ENCODE measurements around the gene GSTM2. TPM values are rescaled to one million over a fixed set of nuclear protein-coding genes. Genes with fewer than 3 reads are reported as not detected.

Gene GSTM2
- total RNA-seq, 1 donor: 14.8 TPM

- H4K20me1 ChIP-seq (ENCODE audit: insufficient read depth, low read length): peaks cover 49% of the 10 kb centered on the region
- no peaks in the 10 kb centered on the region for H3K27me3 ChIP-seq (ENCODE audit: insufficient read depth, low read length)
- DNase-seq (ENCODE audit: insufficient read length, low spot score, missing footprints): no peak
- no peak overlapping the region for H2AFZ ChIP-seq (ENCODE audit: low read length)
- H3K4me1 ChIP-seq (ENCODE audit: insufficient read depth, low read length): peaks cover 41% of the 10 kb centered on the region
- peak overlapping the region; percentile 93 for H3K27ac ChIP-seq (ENCODE audit: low read depth, low read length)
- H3K4me3 ChIP-seq (ENCODE audit: insufficient read depth, low read length): no peak overlapping the region
- H3K36me3 ChIP-seq (ENCODE audit: insufficient read depth, low read length): peaks cover 20% of the 10 kb centered on the region
- peak overlapping the region; percentile 98 for H3K4me2 ChIP-seq (ENCODE audit: insufficient read depth, low read length)
- TF ChIP-seq, protein P1, sequence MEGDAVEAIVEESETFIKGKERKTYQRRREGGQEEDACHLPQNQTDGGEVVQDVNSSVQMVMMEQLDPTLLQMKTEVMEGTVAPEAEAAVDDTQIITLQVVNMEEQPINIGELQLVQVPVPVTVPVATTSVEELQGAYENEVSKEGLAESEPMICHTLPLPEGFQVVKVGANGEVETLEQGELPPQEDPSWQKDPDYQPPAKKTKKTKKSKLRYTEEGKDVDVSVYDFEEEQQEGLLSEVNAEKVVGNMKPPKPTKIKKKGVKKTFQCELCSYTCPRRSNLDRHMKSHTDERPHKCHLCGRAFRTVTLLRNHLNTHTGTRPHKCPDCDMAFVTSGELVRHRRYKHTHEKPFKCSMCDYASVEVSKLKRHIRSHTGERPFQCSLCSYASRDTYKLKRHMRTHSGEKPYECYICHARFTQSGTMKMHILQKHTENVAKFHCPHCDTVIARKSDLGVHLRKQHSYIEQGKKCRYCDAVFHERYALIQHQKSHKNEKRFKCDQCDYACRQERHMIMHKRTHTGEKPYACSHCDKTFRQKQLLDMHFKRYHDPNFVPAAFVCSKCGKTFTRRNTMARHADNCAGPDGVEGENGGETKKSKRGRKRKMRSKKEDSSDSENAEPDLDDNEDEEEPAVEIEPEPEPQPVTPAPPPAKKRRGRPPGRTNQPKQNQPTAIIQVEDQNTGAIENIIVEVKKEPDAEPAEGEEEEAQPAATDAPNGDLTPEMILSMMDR (IDR thresholded peaks at IDR 0.05; ENCODE audit: extremely low read depth, low read depth, low read length): no peak
- no peaks in the 10 kb centered on the region for H3K9me3 ChIP-seq (ENCODE audit: low read depth, low read length)
- H3K79me2 ChIP-seq (ENCODE audit: insufficient read depth, low read length): peaks cover 63% of the 10 kb centered on the region
Measured at GRCh38 chr1:109622895-109623294, 45.0 kb upstream of the GSTM2 start.

GRCh38 chr1:109623601-109624161, 44.2 kb upstream of the GSTM2 start:
- Histone ChIP-seq H3K79me2 (ENCODE audit: insufficient read depth, low read length) (peaks cover 63% of the 10 kb centered on the region), H3K27me3 (ENCODE audit: insufficient read depth, low read length) (no peaks in the 10 kb centered on the region), H3K9me3 (ENCODE audit: low read depth, low read length) (no peaks in the 10 kb centered on the region), H3K36me3 (ENCODE audit: insufficient read depth, low read length) (peaks cover 27% of the 10 kb centered on the region), H2AFZ (ENCODE audit: low read length) (no peak overlapping the region), H3K4me1 (ENCODE audit: insufficient read depth, low read length) (peaks cover 41% of the 10 kb centered on the region), H4K20me1 (ENCODE audit: insufficient read depth, low read length) (peaks cover 50% of the 10 kb centered on the region), H3K4me3 (ENCODE audit: insufficient read depth, low read length) (peak overlapping the region; percentile 46), H3K27ac (ENCODE audit: low read depth, low read length) (peak overlapping the region; percentile 93), H3K4me2 (ENCODE audit: insufficient read depth, low read length) (peak overlapping the region; percentile 61)
- DNase-seq (ENCODE audit: insufficient read length, low spot score, missing footprints): peak; percentile 92
- TF ChIP-seq, protein P1 (IDR thresholded peaks at IDR 0.05; ENCODE audit: extremely low read depth, low read depth, low read length): no peak

DNA sequence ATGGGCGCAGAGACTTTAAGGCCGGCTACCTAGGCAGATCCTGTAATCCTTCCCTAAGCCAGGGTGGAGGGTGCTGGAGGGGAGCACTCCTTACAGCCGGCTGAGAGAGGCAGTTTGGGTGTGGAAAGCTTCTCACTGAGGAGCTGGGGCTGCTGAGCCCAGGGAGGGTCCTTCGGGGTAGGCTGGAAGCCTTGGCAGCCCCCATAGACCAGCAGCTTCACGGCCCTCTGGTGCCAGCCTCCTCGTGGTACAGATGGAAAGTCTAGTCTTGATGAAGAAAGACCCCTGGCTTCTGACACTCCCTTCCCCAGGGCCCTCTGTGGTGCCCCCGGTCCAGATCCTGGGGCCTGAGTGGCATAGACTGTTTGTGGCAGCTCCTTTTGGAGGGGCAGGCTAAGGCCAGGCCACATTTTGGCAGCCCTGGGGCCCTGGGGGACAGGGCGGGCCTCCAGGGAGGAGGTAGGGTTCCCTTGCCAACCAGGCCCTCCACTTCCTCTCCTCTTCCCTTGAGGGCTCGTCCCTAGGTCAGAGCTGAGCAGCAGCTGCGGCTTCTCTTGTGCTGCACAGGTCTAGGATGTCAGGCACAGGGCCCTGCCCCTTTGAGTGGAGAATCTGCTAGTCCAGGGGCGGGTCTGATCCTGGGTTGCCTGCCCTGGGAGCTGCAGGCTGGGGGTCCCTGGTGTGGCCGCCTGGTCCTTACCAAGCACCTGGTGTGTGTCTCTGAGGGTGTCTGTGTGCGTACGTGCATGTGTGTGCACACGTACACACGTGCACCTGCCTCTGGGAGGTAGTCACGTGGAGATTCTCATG, 43.5 kb upstream of the GSTM2 start:
- Histone ChIP-seq H3K27ac (ENCODE audit: low read depth, low read length) (peak overlapping the region; percentile 93), H3K9me3 (ENCODE audit: low read depth, low read length) (no peaks in the 10 kb centered on the region), H3K4me2 (ENCODE audit: insufficient read depth, low read length) (peak overlapping the region; percentile 61), H4K20me1 (ENCODE audit: insufficient read depth, low read length) (peaks cover 57% of the 10 kb centered on the region), H3K36me3 (ENCODE audit: insufficient read depth, low read length) (peaks cover 34% of the 10 kb centered on the region), H3K4me1 (ENCODE audit: insufficient read depth, low read length) (peaks cover 34% of the 10 kb centered on the region), H2AFZ (ENCODE audit: low read length) (no peak overlapping the region), H3K27me3 (ENCODE audit: insufficient read depth, low read length) (no peaks in the 10 kb centered on the region), H3K79me2 (ENCODE audit: insufficient read depth, low read length) (peaks cover 66% of the 10 kb centered on the region), H3K4me3 (ENCODE audit: insufficient read depth, low read length) (no peak overlapping the region)
- DNase-seq (ENCODE audit: insufficient read length, low spot score, missing footprints): peak; percentile 90
- TF ChIP-seq, protein P1 (IDR thresholded peaks at IDR 0.05; ENCODE audit: extremely low read depth, low read depth, low read length): no peak

DNA sequence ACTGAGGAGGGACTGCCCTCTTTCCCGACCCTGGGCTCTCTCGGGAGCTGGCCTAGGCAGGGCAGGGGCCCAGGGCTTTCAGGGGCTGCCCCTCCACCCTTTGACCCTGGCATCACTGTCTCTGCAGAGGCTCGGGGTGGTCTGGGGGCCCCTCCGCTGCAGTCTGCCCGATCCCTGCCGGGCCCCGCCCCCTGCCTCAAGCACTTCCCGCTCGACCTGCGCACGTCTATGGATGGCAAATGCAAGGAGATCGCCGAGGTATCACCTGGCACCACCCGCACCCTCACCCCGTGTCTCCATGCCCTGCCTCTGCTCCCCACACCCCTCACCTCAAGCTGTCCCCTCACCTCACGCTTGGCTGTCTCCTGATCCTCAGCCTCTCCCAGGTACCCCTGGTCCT, 42.7 kb upstream of the GSTM2 start:
- TF ChIP-seq, protein P1 (IDR thresholded peaks at IDR 0.05; ENCODE audit: extremely low read depth, low read depth, low read length): no peak
- Histone ChIP-seq H3K27me3 (ENCODE audit: insufficient read depth, low read length) (no peaks in the 10 kb centered on the region), H3K36me3 (ENCODE audit: insufficient read depth, low read length) (peaks cover 42% of the 10 kb centered on the region), H3K4me1 (ENCODE audit: insufficient read depth, low read length) (peaks cover 32% of the 10 kb centered on the region), H4K20me1 (ENCODE audit: insufficient read depth, low read length) (peaks cover 61% of the 10 kb centered on the region), H3K79me2 (ENCODE audit: insufficient read depth, low read length) (peaks cover 61% of the 10 kb centered on the region), H3K9me3 (ENCODE audit: low read depth, low read length) (no peaks in the 10 kb centered on the region), H3K27ac (ENCODE audit: low read depth, low read length) (no peak overlapping the region), H3K4me3 (ENCODE audit: insufficient read depth, low read length) (no peak overlapping the region), H3K4me2 (ENCODE audit: insufficient read depth, low read length) (no peak overlapping the region), H2AFZ (ENCODE audit: low read length) (no peak overlapping the region)
- no peak for DNase-seq (ENCODE audit: insufficient read length, low spot score, missing footprints)
